Hepatocyte (in vitro differentiated cells): ENCODE results near the gene TAF10. TPM values are rescaled to one million over a fixed set of nuclear protein-coding genes. Genes with fewer than 3 reads are reported as not detected.

Source experiments
- DNase-seq: peaks from one replicate; pipeline ENCODE4 v3.0.0-alpha.2; 2016; ENCODE audit warnings: low spot score
- H2AFZ ChIP-seq: fragments of 200-600 bp; sonication (generic); 2 replicates; pipeline ENCODE4 v1.6.0; 2016; ENCODE audit warnings: antibody characterized with exemption, mild to moderate bottlenecking
- H3K27ac ChIP-seq: fragments of 200-600 bp; sonication (generic); 2 replicates; pipeline ENCODE4 v1.5.1; 2016; ENCODE audit warnings: mild to moderate bottlenecking
- H3K27me3 ChIP-seq: fragments of 200-600 bp; sonication (generic); 2 replicates; pipeline ENCODE4 v1.6.1; 2016
- H3K36me3 ChIP-seq: fragments of 200-600 bp; sonication (generic); replicated peaks from 2 replicates; pipeline ENCODE4 v1.5.1; 2016; ENCODE audit warnings: low read depth; ENCODE audit not compliant: insufficient read depth
- H3K4me1 ChIP-seq: fragments of 200-600 bp; sonication (generic); 2 replicates; pipeline ENCODE4 v1.5.1; 2016; ENCODE audit warnings: mild to moderate bottlenecking, moderate library complexity; ENCODE audit not compliant: insufficient read depth
- H3K4me2 ChIP-seq: fragments of 200-600 bp; sonication (generic); 2 replicates; pipeline ENCODE4 v1.6.0; 2016
- H3K4me3 ChIP-seq: fragments of 200-600 bp; sonication (generic); 2 replicates; pipeline ENCODE4 v1.5.1; 2016; ENCODE audit warnings: mild to moderate bottlenecking
- H3K79me2 ChIP-seq: fragments of 200-600 bp; sonication (generic); 2 replicates; pipeline ENCODE4 v1.6.0; 2017; ENCODE audit warnings: mild to moderate bottlenecking
- H3K9me2 ChIP-seq: fragments of 200-600 bp; sonication (generic); replicated peaks from 2 replicates; pipeline ENCODE4 v1.6.0; 2017; ENCODE audit warnings: mild to moderate bottlenecking; ENCODE audit not compliant: insufficient read depth
- H3K9me3 ChIP-seq: fragments of 200-600 bp; sonication (generic); 2 replicates; pipeline ENCODE4 v1.5.1; 2016; ENCODE audit warnings: low read depth, mild to moderate bottlenecking
- H4K20me1 ChIP-seq: fragments of 200-600 bp; sonication (generic); 2 replicates; pipeline ENCODE4 v1.6.0; 2016; ENCODE audit warnings: mild to moderate bottlenecking; ENCODE audit not compliant: insufficient read depth, poor library complexity, severe bottlenecking
- EZH2 ChIP-seq: fragments of 200-600 bp; sonication (generic); IDR thresholded peaks from 2 replicates; pipeline ENCODE4 v1.6.1; 2016; ENCODE audit warnings: antibody characterized with exemption, mild to moderate bottlenecking, borderline replicate concordance
- EZH2phosphoT487 ChIP-seq: fragments of 200-600 bp; sonication (generic); IDR thresholded peaks from one replicate; pipeline ENCODE4 v1.6.1; 2018; ENCODE audit warnings: antibody characterized with exemption, mild to moderate bottlenecking, low read depth, moderate library complexity; ENCODE audit not compliant: unreplicated experiment, severe bottlenecking
- WGBS: methylation state at CpG from one replicate; pipeline ENCODE4 v1.1.6; 2016; ENCODE audit warnings: low lambda C conversion rate; ENCODE audit errors: missing lambda C conversion rate; 5-methylcytosine and 5-hydroxymethylcytosine counted together
- polyA plus RNA-seq: library from polyadenylated mRNA; unstranded; fragments of >200 nt; fragmentation: Nextera tagmentation; extraction: Ambion mirVana; gene quantifications from 2 replicates; pipeline ENCODE4 v1.2.1, GENCODE V29; 2016
- total RNA-seq: library from RNA; depleted of rRNA; stranded (reverse); fragments of >200 nt; gene quantifications from 2 replicates; pipeline ENCODE4 v1.2.3, GENCODE V29; 2014
- TF ChIP-seq, protein P1 (sequence below): fragments of 200-600 bp; sonication (generic); IDR thresholded peaks from 2 replicates; pipeline ENCODE4 v1.5.1; 2016; ENCODE audit warnings: antibody characterized with exemption, mild to moderate bottlenecking; ENCODE audit not compliant: poor library complexity

The TAF10 gene
- total and polyA plus RNA-seq, 2 experiments from 2014 or later, result 33.3 to 295 TPM

- no peak for DNase-seq
- TF ChIP-seq EZH2, result no peak
- TF ChIP-seq, protein P1, sequence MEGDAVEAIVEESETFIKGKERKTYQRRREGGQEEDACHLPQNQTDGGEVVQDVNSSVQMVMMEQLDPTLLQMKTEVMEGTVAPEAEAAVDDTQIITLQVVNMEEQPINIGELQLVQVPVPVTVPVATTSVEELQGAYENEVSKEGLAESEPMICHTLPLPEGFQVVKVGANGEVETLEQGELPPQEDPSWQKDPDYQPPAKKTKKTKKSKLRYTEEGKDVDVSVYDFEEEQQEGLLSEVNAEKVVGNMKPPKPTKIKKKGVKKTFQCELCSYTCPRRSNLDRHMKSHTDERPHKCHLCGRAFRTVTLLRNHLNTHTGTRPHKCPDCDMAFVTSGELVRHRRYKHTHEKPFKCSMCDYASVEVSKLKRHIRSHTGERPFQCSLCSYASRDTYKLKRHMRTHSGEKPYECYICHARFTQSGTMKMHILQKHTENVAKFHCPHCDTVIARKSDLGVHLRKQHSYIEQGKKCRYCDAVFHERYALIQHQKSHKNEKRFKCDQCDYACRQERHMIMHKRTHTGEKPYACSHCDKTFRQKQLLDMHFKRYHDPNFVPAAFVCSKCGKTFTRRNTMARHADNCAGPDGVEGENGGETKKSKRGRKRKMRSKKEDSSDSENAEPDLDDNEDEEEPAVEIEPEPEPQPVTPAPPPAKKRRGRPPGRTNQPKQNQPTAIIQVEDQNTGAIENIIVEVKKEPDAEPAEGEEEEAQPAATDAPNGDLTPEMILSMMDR, result no peak
- TF ChIP-seq EZH2phosphoT487, result no peak
- peaks cover 3% of the 10 kb centered on the region for H3K4me1 ChIP-seq
- H3K9me3 ChIP-seq, result no peaks in the 10 kb centered on the region
- H3K4me3 ChIP-seq, result no peak overlapping the region
- H3K27ac ChIP-seq, result no peak overlapping the region
- H3K36me3 ChIP-seq, result no peaks in the 10 kb centered on the region
- no peaks in the 10 kb centered on the region for H4K20me1 ChIP-seq
- H3K79me2 ChIP-seq, result no peaks in the 10 kb centered on the region
- no peak overlapping the region for H3K4me2 ChIP-seq
- no peaks in the 10 kb centered on the region for H3K9me2 ChIP-seq
- WGBS, result 99% methylated on average over 7 of the region's 7 CpGs
- H3K27me3 ChIP-seq, result no peaks in the 10 kb centered on the region
- H2AFZ ChIP-seq, result no peak overlapping the region
Measured at GRCh38 chr11:6567371-6567745, 44.7 kb downstream of the TAF10 start.

DNA sequence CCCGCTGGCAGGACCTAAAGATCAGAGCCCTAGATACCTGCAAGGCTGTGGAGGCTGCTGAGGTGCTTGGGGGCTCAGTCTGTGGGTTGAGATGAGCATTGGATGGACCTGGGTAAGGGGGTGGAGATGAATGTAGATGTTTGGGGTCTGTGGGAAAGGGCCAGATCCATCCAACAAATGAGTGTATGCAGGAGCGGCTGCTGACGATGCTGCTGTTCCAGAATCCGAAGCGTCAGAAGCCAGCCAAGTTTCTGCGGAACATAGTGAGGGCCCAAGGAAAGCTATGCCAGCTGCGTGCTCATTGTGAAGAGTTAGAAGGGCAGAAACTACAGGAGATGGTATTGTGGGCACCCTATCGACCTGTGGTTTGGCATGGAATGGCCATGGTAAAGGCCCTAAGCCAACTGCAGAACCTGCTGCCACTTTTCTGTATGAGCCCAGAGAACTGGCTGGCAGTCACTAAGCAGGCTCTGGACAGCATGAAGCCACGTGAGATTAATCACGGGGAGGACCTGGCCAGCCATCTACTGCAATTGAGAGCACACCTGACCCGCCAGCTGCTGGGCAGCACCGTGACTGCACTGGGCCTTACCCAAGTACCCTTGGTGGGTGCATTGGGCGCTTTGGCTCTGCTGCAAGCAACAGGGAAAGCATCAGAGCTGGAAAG is 45.2 kb downstream of the TAF10 start:
- Histone ChIP-seq H3K27me3 (no peaks in the 10 kb centered on the region), H3K36me3 (no peaks in the 10 kb centered on the region), H3K4me1 (peaks cover 3% of the 10 kb centered on the region), H3K4me3 (no peak overlapping the region), H4K20me1 (no peaks in the 10 kb centered on the region), H3K79me2 (no peaks in the 10 kb centered on the region), H3K9me3 (no peaks in the 10 kb centered on the region), H3K4me2 (no peak overlapping the region), H2AFZ (no peak overlapping the region), H3K9me2 (no peaks in the 10 kb centered on the region), H3K27ac (no peak overlapping the region)
- TF ChIP-seq EZH2phosphoT487 (no peak), EZH2 (no peak)
- TF ChIP-seq, protein P1, result no peak
- WGBS, result 93% methylated on average over 13 of the region's 13 CpGs
- DNase-seq, result no peak

- H3K9me2 ChIP-seq, result no peaks in the 10 kb centered on the region
- no peak overlapping the region for H3K4me3 ChIP-seq
- H3K27ac ChIP-seq, result no peak overlapping the region
- no peaks in the 10 kb centered on the region for H3K79me2 ChIP-seq
- H3K36me3 ChIP-seq, result no peaks in the 10 kb centered on the region
- 97% methylated on average over 5 of the region's 5 CpGs for WGBS
- peaks cover 3% of the 10 kb centered on the region for H3K4me1 ChIP-seq
- no peak for TF ChIP-seq EZH2
- TF ChIP-seq, protein P1, result no peak
- no peak for TF ChIP-seq EZH2phosphoT487
- H3K4me2 ChIP-seq, result no peak overlapping the region
- H4K20me1 ChIP-seq, result no peaks in the 10 kb centered on the region
- no peak overlapping the region for H2AFZ ChIP-seq
- no peaks in the 10 kb centered on the region for H3K27me3 ChIP-seq
- no peaks in the 10 kb centered on the region for H3K9me3 ChIP-seq
- no peak for DNase-seq
Measured at GRCh38 chr11:6565988-6566703, 45.9 kb downstream of the TAF10 start.
